ENCODE results near the gene IQGAP2.

DNA sequence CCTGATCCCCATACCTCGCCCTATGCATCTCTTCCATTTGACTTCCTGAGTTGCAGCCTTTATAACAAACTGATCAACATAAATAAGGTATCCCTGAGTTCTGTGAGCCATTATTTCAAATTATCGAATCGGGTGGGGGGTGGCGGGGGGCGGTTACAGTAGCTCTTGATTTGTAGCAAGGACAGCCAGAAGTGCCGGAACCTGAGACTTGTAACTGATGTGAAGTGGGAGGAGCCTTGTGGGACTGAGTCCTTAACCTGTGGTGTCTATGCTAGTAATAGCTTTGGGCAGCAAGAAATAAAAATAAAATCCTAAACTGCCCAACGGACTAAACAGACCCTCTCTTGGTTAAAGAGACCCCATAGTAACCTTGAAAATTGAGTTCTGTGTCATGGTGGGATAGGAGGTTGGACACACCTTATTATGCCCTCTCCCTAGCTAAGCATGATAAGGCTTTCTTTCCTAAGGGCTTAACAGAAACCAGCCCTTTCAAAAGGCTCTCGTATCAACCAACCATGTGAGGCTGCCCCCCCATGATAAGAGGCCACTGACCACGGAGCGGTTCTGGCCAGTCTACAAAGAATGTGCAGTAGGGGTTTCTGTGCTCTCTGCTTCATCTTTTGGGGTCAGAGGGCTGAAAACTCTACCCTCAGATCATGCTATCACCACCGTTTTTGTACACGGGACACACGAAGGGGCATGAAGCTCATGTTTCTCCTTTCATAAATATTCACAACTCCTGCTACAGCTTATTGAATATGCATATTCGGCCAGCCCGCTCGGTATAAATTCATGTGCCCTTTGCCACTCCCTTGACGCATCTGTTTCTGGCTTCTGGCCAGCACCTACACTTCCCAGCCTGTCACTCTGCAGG lies 39.5 kb upstream of the IQGAP2 start:
- TF ChIP-seq POLR2AphosphoS5 (IDR thresholded peaks at IDR 0.05; ENCODE audit: borderline replicate concordance, low read depth, low read length), result no peak
- no peak for TF ChIP-seq EZH2 (IDR thresholded peaks at IDR 0.05)
- no peak for TF ChIP-seq FOXP2 (optimal IDR thresholded peaks at IDR 0.05; ENCODE audit: control extremely low read depth, extremely low read length, insufficient read depth)
